GM21619 (cell line): ENCODE data around the gene NPTX1.

Experiments
- ATAC-seq: cut with Tn5 transposase; IDR thresholded peaks from one replicate; pipeline ENCODE4 v1.9.1; 2021; ENCODE audit not compliant: unreplicated experiment

The NPTX1 gene

GRCh38 chr17:80463784-80464400 lies 12.5 kb downstream of the NPTX1 start:
- ATAC-seq: no peak

GRCh38 chr17:80461528-80462160 lies 14.8 kb downstream of the NPTX1 start:
- no peak for ATAC-seq

- no peak for ATAC-seq
Measured at GRCh38 chr17:80460429-80460834, 16.0 kb downstream of the NPTX1 start.

GRCh38 chr17:80459234-80459633 lies 17.2 kb downstream of the NPTX1 start:
- no peak for ATAC-seq

- ATAC-seq: no peak
Measured at GRCh38 chr17:80458016-80458415, 18.4 kb downstream of the NPTX1 start.

- ATAC-seq: no peak
Measured at GRCh38 chr17:80457236-80457856, 19.1 kb downstream of the NPTX1 start.

GRCh38 chr17:80456465-80457235 lies 19.8 kb downstream of the NPTX1 start:
- no peak for ATAC-seq

- no peak for ATAC-seq
Measured at GRCh38 chr17:80455784-80456183, 20.6 kb downstream of the NPTX1 start.

GRCh38 chr17:80455336-80455710 lies 21.1 kb downstream of the NPTX1 start:
- ATAC-seq: peak; percentile 23

GRCh38 chr17:80454557-80455335 lies 21.7 kb downstream of the NPTX1 start:
- ATAC-seq: peak; percentile 88

- ATAC-seq: no peak
Measured at GRCh38 chr17:80453998-80454556, 22.3 kb downstream of the NPTX1 start.

GRCh38 chr17:80453126-80453997 lies 23.0 kb downstream of the NPTX1 start:
- ATAC-seq: no peak

GRCh38 chr17:80452173-80452915 lies 24.1 kb downstream of the NPTX1 start:
- no peak for ATAC-seq

- ATAC-seq: no peak
Measured at GRCh38 chr17:80451104-80451775, 25.2 kb downstream of the NPTX1 start.

- no peak for ATAC-seq
Measured at GRCh38 chr17:80449930-80450576, 26.4 kb downstream of the NPTX1 start.

GRCh38 chr17:80449194-80449929 lies 27.0 kb downstream of the NPTX1 start:
- ATAC-seq: no peak

GRCh38 chr17:80447790-80448189 lies 28.6 kb downstream of the NPTX1 start:
- ATAC-seq: no peak
